Brain microvascular endothelial cell (primary cell): ENCODE measurements around the gene PFDN1.

Source experiments
- DNase-seq: peaks from one replicate; pipeline ENCODE4 v3.0.0-alpha.2; 2020
- H3K27ac ChIP-seq: fragments of 250-450 bp; sonication (Bioruptor Pico); 2 replicates; pipeline ENCODE4 v1.5.1; 2020; ENCODE audit warnings: mild to moderate bottlenecking, moderate library complexity
- H3K27me3 ChIP-seq: fragments of 250-450 bp; sonication (Bioruptor Pico); replicated peaks from 2 replicates; pipeline ENCODE4 v1.5.1; 2020; ENCODE audit warnings: mild to moderate bottlenecking
- H3K36me3 ChIP-seq: fragments of 250-450 bp; sonication (Bioruptor Pico); replicated peaks from 2 replicates; pipeline ENCODE4 v1.5.1; 2020; ENCODE audit warnings: mild to moderate bottlenecking
- H3K4me3 ChIP-seq: 2 replicates; pipeline ENCODE4 v1.5.1; 2011; ENCODE audit warnings: low read depth, mild to moderate bottlenecking, control low read depth, low read length, moderate library complexity
- CTCF ChIP-seq: IDR thresholded peaks from 2 replicates; pipeline ENCODE4 v1.5.1; 2011; ENCODE audit warnings: low read depth, mild to moderate bottlenecking, moderate library complexity, low read length, control low read depth, inconsistent platforms; ENCODE audit errors: missing control alignments
- in situ Hi-C: cut with HindIII; loops from 2 replicates; pipeline ENCODE4 v1.10.0; 2017; ENCODE audit warnings: low sequenced_read_pairs, low pct_ligation_motif_present

Gene PFDN1

GRCh38 chr5:140282266-140282665 lies 20.6 kb downstream of the PFDN1 start:
- H3K27ac ChIP-seq = no peak overlapping the region
- no peak for DNase-seq
- in situ Hi-C loops = no loop called here
- no peaks in the 10 kb centered on the region for H3K36me3 ChIP-seq
- TF ChIP-seq CTCF = no peak
- no peaks in the 10 kb centered on the region for H3K27me3 ChIP-seq
- H3K4me3 ChIP-seq = no peak overlapping the region

- H3K36me3 ChIP-seq = no peaks in the 10 kb centered on the region
- H3K4me3 ChIP-seq = no peak overlapping the region
- no peaks in the 10 kb centered on the region for H3K27me3 ChIP-seq
- no peak for DNase-seq
- no peak for TF ChIP-seq CTCF
- in situ Hi-C loops = no loop called here
- no peak overlapping the region for H3K27ac ChIP-seq
Measured at GRCh38 chr5:140275837-140276236, 27.1 kb downstream of the PFDN1 start.

GRCh38 chr5:140273401-140273877 lies 29.5 kb downstream of the PFDN1 start:
- no peak overlapping the region for H3K27ac ChIP-seq
- H3K27me3 ChIP-seq = no peaks in the 10 kb centered on the region
- no peak for DNase-seq
- no peak overlapping the region for H3K4me3 ChIP-seq
- TF ChIP-seq CTCF = no peak
- H3K36me3 ChIP-seq = no peaks in the 10 kb centered on the region
- in situ Hi-C loops = no loop called here

GRCh38 chr5:140270008-140270407 lies 32.9 kb downstream of the PFDN1 start:
- H3K27ac ChIP-seq = no peak overlapping the region
- in situ Hi-C loops = no loop called here
- no peaks in the 10 kb centered on the region for H3K36me3 ChIP-seq
- H3K27me3 ChIP-seq = no peaks in the 10 kb centered on the region
- no peak overlapping the region for H3K4me3 ChIP-seq
- no peak for DNase-seq
- no peak for TF ChIP-seq CTCF

- Histone ChIP-seq H3K36me3 (no peaks in the 10 kb centered on the region), H3K4me3 (no peak overlapping the region), H3K27ac (no peak overlapping the region), H3K27me3 (no peaks in the 10 kb centered on the region)
- no peak for DNase-seq
- TF ChIP-seq CTCF = no peak
- in situ Hi-C loops = no loop called here
Measured at GRCh38 chr5:140267559-140268018, 35.3 kb downstream of the PFDN1 start.

GRCh38 chr5:140267201-140267540 lies 35.7 kb downstream of the PFDN1 start:
- Histone ChIP-seq H3K27ac (no peak overlapping the region), H3K36me3 (no peaks in the 10 kb centered on the region), H3K4me3 (no peak overlapping the region), H3K27me3 (no peaks in the 10 kb centered on the region)
- no peak for DNase-seq
- no peak for TF ChIP-seq CTCF
- in situ Hi-C loops = no loop called here
